Neutrophil (primary cell): ENCODE measurements around the gene TRPM3.

ENCODE experiments used
- H3K27ac ChIP-seq: fragments of 200-600 bp; sonication (generic); 2 replicates; pipeline ENCODE4 v1.5.1; 2016; ENCODE audit warnings: mild to moderate bottlenecking, moderate library complexity
- H3K27me3 ChIP-seq: fragments of 200-600 bp; sonication (generic); 2 replicates; pipeline ENCODE4 v1.6.0; 2016; ENCODE audit warnings: mild to moderate bottlenecking
- H3K36me3 ChIP-seq: fragments of 200-600 bp; sonication (generic); 2 replicates; pipeline ENCODE4 v1.5.1; 2017
- H3K4me1 ChIP-seq, 2 experiments: fragments of 200-600 bp in 1 of 2; sonication (generic) in 1 of 2; 1 replicate in 1 of 2; 2 replicates in 1 of 2; pipeline versions ENCODE4 v1.5.1 to v1.6.1; 2013 to 2016; ENCODE audit warnings: low read depth in 1 of 2, low read length in 1 of 2, mild to moderate bottlenecking in 1 of 2, moderate library complexity in 1 of 2; ENCODE audit not compliant: control insufficient read depth in 1 of 2, insufficient read depth in 1 of 2
- H3K4me3 ChIP-seq, 2 experiments: fragments of 200-600 bp in 1 of 2; sonication (generic) in 1 of 2; 1 replicate in 1 of 2; 2 replicates in 1 of 2; pipeline ENCODE4 v1.5.1; 2013 to 2016; ENCODE audit warnings: low read depth in 1 of 2, low read length in 1 of 2, mild to moderate bottlenecking in 1 of 2, moderate library complexity in 1 of 2
- H3K9me3 ChIP-seq: fragments of 200-600 bp; sonication (generic); 2 replicates; pipeline ENCODE4 v1.5.1; 2016
- CTCF ChIP-seq: fragments of 200-600 bp; sonication (generic); IDR thresholded peaks from 2 replicates; pipeline ENCODE4 v1.5.1; 2016; ENCODE audit warnings: antibody characterized with exemption

TRPM3 gene

GRCh38 chr9:70564468-70565335 is 556.7 kb downstream of the TRPM3 start:
- H3K4me3 ChIP-seq: no peak overlapping the region
- H3K27ac ChIP-seq: no peak overlapping the region

GRCh38 chr9:70563431-70564204 is 557.8 kb downstream of the TRPM3 start:
- peaks cover 0 to 6% of the 10 kb centered on the region in 2 experiments for H3K4me1 ChIP-seq
- H3K4me3 ChIP-seq: no peak overlapping the region
- no peaks in the 10 kb centered on the region for H3K36me3 ChIP-seq
- H3K27me3 ChIP-seq: no peaks in the 10 kb centered on the region
- H3K27ac ChIP-seq: no peak overlapping the region
- TF ChIP-seq CTCF: no peak
- no peaks in the 10 kb centered on the region for H3K9me3 ChIP-seq

More at GRCh38 chr9:70564468-70565335, 556.7 kb downstream of the TRPM3 start:
- Histone ChIP-seq H3K9me3 (no peaks in the 10 kb centered on the region), H3K36me3 (no peaks in the 10 kb centered on the region), H3K27me3 (no peaks in the 10 kb centered on the region), H3K4me1 (peaks cover 0 to 6% of the 10 kb centered on the region in 2 experiments)
- TF ChIP-seq CTCF: no peak

GRCh38 chr9:70563010-70563409 is 558.4 kb downstream of the TRPM3 start:
- TF ChIP-seq CTCF: no peak

DNA sequence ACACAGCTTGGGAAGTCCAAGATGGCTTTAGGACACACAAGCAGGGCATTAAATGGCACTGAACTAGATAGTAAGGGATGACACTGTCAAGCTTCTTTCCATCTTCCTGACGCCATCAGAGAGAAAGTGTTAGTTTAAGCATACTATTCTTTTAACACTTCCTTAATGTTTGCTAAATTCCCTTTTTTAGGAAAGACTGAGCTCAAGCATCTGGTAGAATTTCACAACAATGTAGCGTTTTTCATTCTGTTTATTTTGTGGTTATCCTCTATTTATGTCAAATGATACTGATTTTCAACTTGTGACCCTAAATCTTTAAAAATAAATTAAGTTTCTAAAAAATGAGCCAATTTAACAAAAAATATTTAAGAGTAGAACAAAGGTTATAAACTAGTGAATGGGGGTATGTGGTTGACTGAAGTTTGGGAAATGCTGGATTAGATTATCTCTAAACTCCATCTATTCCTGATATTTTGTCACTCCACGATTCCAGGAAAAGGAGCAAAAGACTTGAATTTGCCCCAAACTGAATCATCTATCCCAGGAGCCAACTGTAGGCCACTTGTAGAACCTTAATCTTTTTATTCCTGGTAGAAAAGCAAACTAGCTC is 559.5 kb downstream of the TRPM3 start:
- TF ChIP-seq CTCF: no peak
- peaks cover 0 to 6% of the 10 kb centered on the region in 2 experiments for H3K4me1 ChIP-seq
- no peaks in the 10 kb centered on the region for H3K27me3 ChIP-seq
- H3K27ac ChIP-seq: no peak overlapping the region
- H3K4me3 ChIP-seq: no peak overlapping the region
- no peaks in the 10 kb centered on the region for H3K9me3 ChIP-seq
- H3K36me3 ChIP-seq: no peaks in the 10 kb centered on the region

More at GRCh38 chr9:70563010-70563409, 558.4 kb downstream of the TRPM3 start:
- no peak overlapping the region for H3K4me3 ChIP-seq
- no peaks in the 10 kb centered on the region for H3K36me3 ChIP-seq
- H3K27ac ChIP-seq: no peak overlapping the region
- H3K9me3 ChIP-seq: no peaks in the 10 kb centered on the region
- peaks cover 0 to 6% of the 10 kb centered on the region in 2 experiments for H3K4me1 ChIP-seq
- H3K27me3 ChIP-seq: no peaks in the 10 kb centered on the region

DNA sequence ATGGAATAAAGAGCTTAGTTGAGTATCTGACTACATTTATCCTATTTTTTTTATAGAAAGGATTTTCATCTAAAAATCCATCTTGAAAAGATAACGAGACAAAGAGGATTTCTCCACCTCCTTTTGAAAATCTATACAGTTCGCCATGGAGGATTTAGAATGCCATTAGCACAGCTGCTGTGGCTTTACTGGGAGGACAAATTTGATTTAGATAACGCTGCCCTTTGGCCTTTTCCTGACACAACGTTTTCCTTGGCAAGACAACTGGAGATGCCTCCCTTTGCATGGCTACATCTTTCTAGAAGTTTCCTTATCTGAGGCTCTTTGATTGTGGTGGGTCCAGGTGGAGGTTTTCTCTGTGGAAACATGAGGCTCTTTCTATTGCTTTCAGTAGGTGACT is 560.3 kb downstream of the TRPM3 start:
- Histone ChIP-seq H3K36me3 (no peaks in the 10 kb centered on the region), H3K4me3 (no peak overlapping the region), H3K27ac (no peak overlapping the region), H3K4me1 (peaks cover 0 to 6% of the 10 kb centered on the region in 2 experiments), H3K27me3 (no peaks in the 10 kb centered on the region), H3K9me3 (no peaks in the 10 kb centered on the region)
- TF ChIP-seq CTCF: no peak
